ENCODE measurements around the gene UIMC1. TPM values are rescaled to one million over a fixed set of nuclear protein-coding genes. Genes with fewer than 3 reads are reported as not detected.

The UIMC1 gene
- total RNA-seq, 1 experiment from 2014 or later = 20.7 TPM

GRCh38 chr5:176879663-176880361 lies 126.8 kb downstream of the UIMC1 start:
- Histone ChIP-seq H3K79me2 (ENCODE audit: low read length) (no peaks in the 10 kb centered on the region), H3K4me3 (ENCODE audit: low read length) (no peak overlapping the region), H3F3A (ENCODE audit: low read length, unreplicated experiment) (no peaks in the 10 kb centered on the region), H3K27me3 (ENCODE audit: low read length) (peaks cover 13% of the 10 kb centered on the region), H3K9me2 (replicated peaks; ENCODE audit: low read length) (no peaks in the 10 kb centered on the region), H4K20me1 (ENCODE audit: low read length) (no peaks in the 10 kb centered on the region), H3K4me1 (ENCODE audit: insufficient read depth, low read length) (no peaks in the 10 kb centered on the region), H3K9me3 (ENCODE audit: low read length) (no peaks in the 10 kb centered on the region), H3K4me2 (ENCODE audit: low read length) (no peak overlapping the region), H3K36me3 (ENCODE audit: low read depth, low read length) (no peaks in the 10 kb centered on the region), H3K9ac (ENCODE audit: low read length) (no peak overlapping the region), H3K27ac (ENCODE audit: low read length) (no peak overlapping the region), H2AFZ (ENCODE audit: low read length) (no peak overlapping the region)
- intact Hi-C loops (cut with micrococcal nuclease) = no loop called here
- DNase-seq = no peak
- ChIA-PET POLR2A (ENCODE audit: unreplicated experiment) (no interaction called here), CTCF (no interaction called here)
- TF ChIP-seq CTCF (conservative IDR thresholded peaks at IDR 0.05; ENCODE audit: low read depth, low read length) = no peak
- TF ChIP-seq EZH2 (IDR thresholded peaks at IDR 0.05; ENCODE audit: low read length, unreplicated experiment) = no peak
- no peak for TF ChIP-seq EZH2phosphoT487 (IDR thresholded peaks at IDR 0.05; ENCODE audit: borderline replicate concordance, low read length)
- ATAC-seq = no peak
- BruUV-seq (replicated peaks) = no TSS peak

GRCh38 chr5:176878906-176879662 lies 127.5 kb downstream of the UIMC1 start:
- no TSS peak for BruUV-seq (replicated peaks)
- H3K4me2 ChIP-seq (ENCODE audit: low read length) = no peak overlapping the region
- no peak overlapping the region for H3K9ac ChIP-seq (ENCODE audit: low read length)
- no peak for DNase-seq
- CTCF ChIA-PET = no interaction called here
- no peaks in the 10 kb centered on the region for H3F3A ChIP-seq (ENCODE audit: low read length, unreplicated experiment)
- H4K20me1 ChIP-seq (ENCODE audit: low read length) = no peaks in the 10 kb centered on the region
- no peak overlapping the region for H3K27ac ChIP-seq (ENCODE audit: low read length)
- POLR2A ChIA-PET (ENCODE audit: unreplicated experiment) = interaction anchor here (0.6 kb wide), 1 partner anchor 1346 kb away, joined by 3 read pairs; no protein-coding TSS in a partner anchor
- H3K9me2 ChIP-seq (replicated peaks; ENCODE audit: low read length) = no peaks in the 10 kb centered on the region
- H3K4me1 ChIP-seq (ENCODE audit: insufficient read depth, low read length) = no peaks in the 10 kb centered on the region
- TF ChIP-seq EZH2phosphoT487 (IDR thresholded peaks at IDR 0.05; ENCODE audit: borderline replicate concordance, low read length) = no peak
- TF ChIP-seq EZH2 (IDR thresholded peaks at IDR 0.05; ENCODE audit: low read length, unreplicated experiment) = no peak
- TF ChIP-seq CTCF (conservative IDR thresholded peaks at IDR 0.05; ENCODE audit: low read depth, low read length) = no peak
- intact Hi-C loops (cut with micrococcal nuclease) = no loop called here
- H2AFZ ChIP-seq (ENCODE audit: low read length) = no peak overlapping the region
- no peaks in the 10 kb centered on the region for H3K36me3 ChIP-seq (ENCODE audit: low read depth, low read length)
- no peaks in the 10 kb centered on the region for H3K79me2 ChIP-seq (ENCODE audit: low read length)
- peaks cover 19% of the 10 kb centered on the region for H3K27me3 ChIP-seq (ENCODE audit: low read length)
- no peaks in the 10 kb centered on the region for H3K9me3 ChIP-seq (ENCODE audit: low read length)
- no peak for ATAC-seq
- no peak overlapping the region for H3K4me3 ChIP-seq (ENCODE audit: low read length)

GRCh38 chr5:176878463-176878862 lies 128.1 kb downstream of the UIMC1 start:
- intact Hi-C loops (cut with micrococcal nuclease) = no loop called here
- H3F3A ChIP-seq (ENCODE audit: low read length, unreplicated experiment) = no peaks in the 10 kb centered on the region

More at GRCh38 chr5:176878463-176878862, 128.1 kb downstream of the UIMC1 start:
- no peak for TF ChIP-seq CTCF (conservative IDR thresholded peaks at IDR 0.05; ENCODE audit: low read depth, low read length)
- no peak for TF ChIP-seq EZH2 (IDR thresholded peaks at IDR 0.05; ENCODE audit: low read length, unreplicated experiment)
- no peak for TF ChIP-seq EZH2phosphoT487 (IDR thresholded peaks at IDR 0.05; ENCODE audit: borderline replicate concordance, low read length)
- peaks cover 25% of the 10 kb centered on the region for H3K27me3 ChIP-seq (ENCODE audit: low read length)
- no peak overlapping the region for H2AFZ ChIP-seq (ENCODE audit: low read length)
- H3K9ac ChIP-seq (ENCODE audit: low read length) = no peak overlapping the region
- H3K9me3 ChIP-seq (ENCODE audit: low read length) = no peaks in the 10 kb centered on the region
- H3K27ac ChIP-seq (ENCODE audit: low read length) = no peak overlapping the region
- DNase-seq = no peak
- ChIA-PET POLR2A (ENCODE audit: unreplicated experiment) (no interaction called here), CTCF (no interaction called here)
- no TSS peak for BruUV-seq (replicated peaks)
- no peaks in the 10 kb centered on the region for H3K4me1 ChIP-seq (ENCODE audit: insufficient read depth, low read length)
- H3K4me3 ChIP-seq (ENCODE audit: low read length) = no peak overlapping the region
- ATAC-seq = no peak
- H3K9me2 ChIP-seq (replicated peaks; ENCODE audit: low read length) = no peaks in the 10 kb centered on the region
- H3K4me2 ChIP-seq (ENCODE audit: low read length) = no peak overlapping the region
- no peaks in the 10 kb centered on the region for H4K20me1 ChIP-seq (ENCODE audit: low read length)
- H3K79me2 ChIP-seq (ENCODE audit: low read length) = no peaks in the 10 kb centered on the region
- H3K36me3 ChIP-seq (ENCODE audit: low read depth, low read length) = no peaks in the 10 kb centered on the region

All from PC-3 (cell line).